BLaER1 (cell line): ENCODE measurements around the gene RASAL2.

Experiments used
- H3K27ac ChIP-seq: shearing (Covaris generic); formaldehyde crosslinking; 2 replicates; pipeline ENCODE4 v1.8.1; 2022
- H3K27me3 ChIP-seq: shearing (Covaris generic); formaldehyde crosslinking; 2 replicates; pipeline ENCODE4 v1.8.1; 2022
- H3K36me3 ChIP-seq: shearing (Covaris generic); formaldehyde crosslinking; 2 replicates; pipeline ENCODE4 v1.8.1; 2022
- H3K4me1 ChIP-seq: shearing (Covaris generic); formaldehyde crosslinking; 2 replicates; pipeline ENCODE4 v1.8.1; 2022
- H3K4me2 ChIP-seq: shearing (Covaris generic); formaldehyde crosslinking; 2 replicates; pipeline ENCODE4 v1.8.1; 2022
- H3K4me3 ChIP-seq: shearing (Covaris generic); formaldehyde crosslinking; 2 replicates; pipeline ENCODE4 v1.8.1; 2022
- H3K9ac ChIP-seq: shearing (Covaris generic); formaldehyde crosslinking; 2 replicates; pipeline ENCODE4 v1.8.1; 2022
- H3K9me3 ChIP-seq: shearing (Covaris generic); formaldehyde crosslinking; 2 replicates; pipeline ENCODE4 v1.8.1; 2022
- H4K20me1 ChIP-seq: shearing (Covaris generic); formaldehyde crosslinking; 2 replicates; pipeline ENCODE4 v1.8.1; 2022
- Cebpa-rat ChIP-seq: shearing (Covaris generic); IDR thresholded peaks from 2 replicates; pipeline ENCODE4 v1.8.1; 2022

RASAL2 gene

DNA sequence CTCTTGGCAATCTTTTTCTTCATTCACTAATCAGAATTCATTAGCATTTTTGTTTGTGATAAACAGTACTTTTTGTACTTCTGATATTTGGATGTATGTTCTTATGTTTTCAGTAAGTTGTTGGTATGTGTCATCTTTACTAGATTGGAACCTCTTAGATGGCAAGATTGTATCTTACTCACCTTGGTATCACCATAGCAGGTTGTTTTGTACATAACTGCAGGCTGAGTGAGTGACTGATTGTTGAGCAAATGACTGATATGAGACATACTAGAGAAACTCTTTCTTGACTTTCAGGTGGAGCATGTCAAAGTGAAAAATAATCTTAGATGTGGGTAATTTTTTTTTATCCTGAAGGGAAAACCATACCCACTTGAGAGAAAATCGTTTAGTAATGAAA is 229.2 kb downstream of the RASAL2 start:
- Histone ChIP-seq H3K36me3 (no peaks in the 10 kb centered on the region), H4K20me1 (no peaks in the 10 kb centered on the region), H3K4me1 (no peaks in the 10 kb centered on the region), H3K27me3 (no peaks in the 10 kb centered on the region), H3K4me2 (no peak overlapping the region), H3K9me3 (no peaks in the 10 kb centered on the region), H3K9ac (no peak overlapping the region), H3K27ac (no peak overlapping the region), H3K4me3 (no peak overlapping the region)
- no peak for TF ChIP-seq Cebpa-rat

DNA sequence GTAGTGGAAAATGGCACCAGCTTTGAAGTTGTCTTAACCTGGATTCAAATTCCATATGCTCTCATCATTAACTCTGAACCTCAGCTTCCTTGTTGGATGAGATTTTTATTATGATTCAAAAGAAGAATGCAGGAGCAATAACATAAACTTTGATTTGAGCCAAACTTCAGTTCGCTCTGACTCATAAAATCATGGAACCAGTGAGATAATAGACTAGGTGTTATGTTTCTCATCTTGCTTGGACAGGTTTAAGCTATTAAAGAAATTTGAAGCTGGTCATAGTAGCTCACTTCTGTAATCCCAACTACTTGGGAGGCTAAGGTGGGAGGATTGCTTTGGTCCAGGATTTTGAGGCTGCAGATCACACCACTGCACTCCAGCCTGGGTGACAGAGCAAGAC is 230.1 kb downstream of the RASAL2 start:
- Histone ChIP-seq H3K4me2 (no peak overlapping the region), H3K9ac (no peak overlapping the region), H3K4me1 (no peaks in the 10 kb centered on the region), H3K9me3 (no peaks in the 10 kb centered on the region), H4K20me1 (no peaks in the 10 kb centered on the region), H3K27me3 (no peaks in the 10 kb centered on the region), H3K36me3 (no peaks in the 10 kb centered on the region), H3K4me3 (no peak overlapping the region), H3K27ac (no peak overlapping the region)
- TF ChIP-seq Cebpa-rat: no peak

DNA sequence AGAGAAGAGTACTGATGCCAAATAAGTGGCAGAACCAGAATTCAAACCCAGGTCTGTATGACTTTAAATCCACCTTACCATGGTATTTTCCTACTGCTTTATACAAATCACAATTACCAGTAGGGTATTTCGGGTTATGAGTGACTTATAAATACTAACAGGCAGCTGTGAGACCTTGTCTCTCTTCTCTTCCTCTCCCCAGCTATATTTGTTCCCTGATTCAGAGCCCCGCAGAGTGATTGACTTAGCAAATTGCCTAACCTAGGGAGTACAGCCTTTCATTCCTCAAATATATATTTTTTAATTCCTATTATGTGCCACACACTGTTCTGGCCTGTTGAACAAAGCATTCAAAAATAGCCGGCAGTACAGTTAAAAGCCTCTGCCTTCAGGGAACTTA is 234.8 kb downstream of the RASAL2 start:
- no peaks in the 10 kb centered on the region for H3K9me3 ChIP-seq
- H3K4me3 ChIP-seq: no peak overlapping the region
- H3K27ac ChIP-seq: no peak overlapping the region
- no peaks in the 10 kb centered on the region for H3K36me3 ChIP-seq
- H4K20me1 ChIP-seq: no peaks in the 10 kb centered on the region
- no peak overlapping the region for H3K4me2 ChIP-seq
- no peaks in the 10 kb centered on the region for H3K4me1 ChIP-seq
- no peak for TF ChIP-seq Cebpa-rat
- H3K27me3 ChIP-seq: no peaks in the 10 kb centered on the region
- no peak overlapping the region for H3K9ac ChIP-seq

DNA sequence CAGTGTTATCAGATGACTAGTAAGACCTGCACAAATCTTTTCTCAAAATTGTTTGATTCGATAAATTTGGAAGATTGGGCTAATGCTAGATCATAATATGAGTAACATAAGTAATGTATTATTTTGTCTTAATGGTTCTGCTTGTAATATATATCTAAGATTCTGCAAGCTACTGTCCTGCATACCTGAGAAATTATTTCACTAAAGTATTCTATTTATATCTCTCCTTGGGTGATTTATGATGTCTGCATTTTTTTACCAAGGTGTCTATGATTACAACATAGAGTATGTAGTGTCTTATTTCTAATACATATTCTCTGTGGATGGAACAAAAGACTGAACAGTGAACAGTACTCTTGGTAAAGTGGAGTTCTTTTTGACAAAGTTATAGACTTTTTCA is 236.2 kb downstream of the RASAL2 start:
- no peak for TF ChIP-seq Cebpa-rat
- Histone ChIP-seq H3K9me3 (no peaks in the 10 kb centered on the region), H3K4me1 (no peaks in the 10 kb centered on the region), H3K4me3 (no peak overlapping the region), H3K36me3 (no peaks in the 10 kb centered on the region), H3K4me2 (no peak overlapping the region), H3K27ac (no peak overlapping the region), H3K9ac (no peak overlapping the region), H3K27me3 (no peaks in the 10 kb centered on the region), H4K20me1 (no peaks in the 10 kb centered on the region)

DNA sequence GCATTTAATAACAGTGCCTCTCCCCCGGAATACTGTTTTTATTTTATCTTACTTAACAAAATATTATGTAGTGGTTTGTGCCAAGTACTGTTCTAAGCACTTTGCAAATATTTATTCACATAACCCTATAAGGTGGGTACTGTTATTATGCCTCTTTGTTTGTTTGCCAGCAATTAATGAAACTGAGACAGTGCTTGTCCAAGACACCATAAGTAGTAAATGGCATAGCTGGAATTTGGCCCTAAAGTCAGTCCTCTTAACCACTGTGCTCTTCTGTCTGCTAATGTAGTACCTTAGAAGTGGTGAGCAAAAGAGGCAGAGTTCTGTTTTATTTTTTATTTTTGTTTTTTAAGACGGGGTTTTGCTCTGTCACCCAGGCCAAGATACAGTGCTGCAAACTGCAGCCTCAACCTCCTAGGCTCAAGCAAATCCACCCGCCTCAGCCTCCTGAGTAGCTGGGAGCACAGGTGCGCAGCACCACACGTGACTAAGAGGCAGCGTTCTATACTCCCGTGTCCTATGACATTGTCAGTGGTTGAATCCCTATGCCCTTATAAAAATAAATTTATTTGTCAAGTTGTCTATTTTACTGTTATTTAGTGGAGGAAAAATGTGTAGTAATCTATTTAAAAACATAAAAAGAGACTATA is 237.1 kb downstream of the RASAL2 start:
- Histone ChIP-seq H3K9me3 (no peaks in the 10 kb centered on the region), H3K9ac (no peak overlapping the region), H4K20me1 (no peaks in the 10 kb centered on the region), H3K36me3 (no peaks in the 10 kb centered on the region), H3K4me2 (no peak overlapping the region), H3K27me3 (no peaks in the 10 kb centered on the region), H3K4me1 (no peaks in the 10 kb centered on the region), H3K4me3 (no peak overlapping the region), H3K27ac (no peak overlapping the region)
- TF ChIP-seq Cebpa-rat: no peak

DNA sequence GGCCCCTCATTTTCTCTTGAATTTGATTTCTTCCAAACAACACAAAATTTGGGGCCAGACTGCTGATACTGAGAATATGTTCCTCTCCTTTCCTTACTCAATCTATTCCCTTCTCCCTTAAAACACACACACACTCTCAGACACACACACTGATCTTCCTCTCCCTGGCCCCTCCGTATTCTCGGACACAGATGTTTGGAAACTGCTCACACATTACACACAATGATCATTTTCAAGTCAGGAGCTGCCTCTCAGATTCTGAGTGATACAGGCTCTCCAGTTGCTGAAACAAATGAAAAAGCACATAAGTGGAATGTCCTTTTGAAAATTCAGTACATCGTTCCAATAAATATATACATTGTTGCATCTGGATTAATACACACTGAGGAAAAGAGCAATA is 241.5 kb downstream of the RASAL2 start:
- Histone ChIP-seq H3K4me3 (no peak overlapping the region), H4K20me1 (no peaks in the 10 kb centered on the region), H3K4me2 (no peak overlapping the region), H3K36me3 (no peaks in the 10 kb centered on the region), H3K4me1 (no peaks in the 10 kb centered on the region), H3K9ac (no peak overlapping the region), H3K9me3 (no peaks in the 10 kb centered on the region), H3K27ac (no peak overlapping the region), H3K27me3 (no peaks in the 10 kb centered on the region)
- TF ChIP-seq Cebpa-rat: no peak

DNA sequence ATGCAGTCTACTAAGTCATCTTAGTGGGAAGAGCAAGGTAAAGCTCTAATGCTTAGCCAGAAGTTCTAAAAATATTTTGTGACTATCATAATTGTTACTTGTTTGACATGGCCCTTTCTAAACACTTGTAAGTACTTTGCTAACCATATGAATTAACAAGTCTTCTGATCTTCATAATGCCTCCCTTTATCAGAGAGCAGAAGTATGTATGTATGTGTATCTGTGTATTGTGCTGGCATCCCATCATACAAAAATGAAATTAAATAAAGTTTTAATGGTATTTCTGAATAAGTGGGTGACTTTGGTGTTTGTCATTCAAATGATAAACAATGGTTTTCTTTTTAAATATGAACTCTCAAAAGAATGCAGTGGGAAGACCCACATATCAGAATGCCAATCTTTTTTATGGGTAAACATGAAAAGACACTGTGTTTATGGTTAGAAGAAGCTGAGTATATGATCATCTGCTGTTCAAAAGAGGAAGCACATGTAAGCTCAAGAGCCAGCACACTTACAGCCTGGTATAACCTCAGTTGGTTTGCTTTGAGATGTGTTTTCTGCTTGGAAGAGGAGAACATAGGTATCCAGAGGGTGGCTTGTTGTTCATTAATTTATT is 243.3 kb downstream of the RASAL2 start:
- H4K20me1 ChIP-seq: no peaks in the 10 kb centered on the region
- no peaks in the 10 kb centered on the region for H3K4me1 ChIP-seq
- no peaks in the 10 kb centered on the region for H3K36me3 ChIP-seq
- no peaks in the 10 kb centered on the region for H3K27me3 ChIP-seq
- no peak overlapping the region for H3K4me3 ChIP-seq
- H3K9me3 ChIP-seq: no peaks in the 10 kb centered on the region
- no peak overlapping the region for H3K9ac ChIP-seq
- no peak overlapping the region for H3K4me2 ChIP-seq
- TF ChIP-seq Cebpa-rat: no peak
- no peak overlapping the region for H3K27ac ChIP-seq

DNA sequence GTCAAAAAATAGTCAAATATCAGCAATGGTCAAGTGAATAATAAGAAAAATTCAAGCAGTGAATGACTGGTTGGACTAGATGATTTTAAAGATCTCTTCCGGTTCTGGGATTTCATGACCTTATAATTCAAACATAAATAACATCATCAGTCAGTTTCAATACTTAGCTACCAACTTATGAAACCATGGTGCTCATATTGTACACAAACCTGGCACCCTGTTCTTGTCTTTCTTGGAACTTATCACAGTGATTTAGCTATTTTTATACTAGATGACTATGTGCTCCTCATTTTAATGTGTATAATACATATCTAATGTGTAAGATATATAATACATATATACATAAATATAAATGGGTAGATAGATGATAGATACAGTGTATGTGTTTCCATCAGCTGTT is 245.9 kb downstream of the RASAL2 start:
- no peak overlapping the region for H3K4me2 ChIP-seq
- no peaks in the 10 kb centered on the region for H3K27me3 ChIP-seq
- H3K27ac ChIP-seq: no peak overlapping the region
- no peak for TF ChIP-seq Cebpa-rat
- H4K20me1 ChIP-seq: no peaks in the 10 kb centered on the region
- H3K36me3 ChIP-seq: no peaks in the 10 kb centered on the region
- H3K4me1 ChIP-seq: no peaks in the 10 kb centered on the region
- no peak overlapping the region for H3K9ac ChIP-seq
- H3K9me3 ChIP-seq: no peaks in the 10 kb centered on the region
- no peak overlapping the region for H3K4me3 ChIP-seq

DNA sequence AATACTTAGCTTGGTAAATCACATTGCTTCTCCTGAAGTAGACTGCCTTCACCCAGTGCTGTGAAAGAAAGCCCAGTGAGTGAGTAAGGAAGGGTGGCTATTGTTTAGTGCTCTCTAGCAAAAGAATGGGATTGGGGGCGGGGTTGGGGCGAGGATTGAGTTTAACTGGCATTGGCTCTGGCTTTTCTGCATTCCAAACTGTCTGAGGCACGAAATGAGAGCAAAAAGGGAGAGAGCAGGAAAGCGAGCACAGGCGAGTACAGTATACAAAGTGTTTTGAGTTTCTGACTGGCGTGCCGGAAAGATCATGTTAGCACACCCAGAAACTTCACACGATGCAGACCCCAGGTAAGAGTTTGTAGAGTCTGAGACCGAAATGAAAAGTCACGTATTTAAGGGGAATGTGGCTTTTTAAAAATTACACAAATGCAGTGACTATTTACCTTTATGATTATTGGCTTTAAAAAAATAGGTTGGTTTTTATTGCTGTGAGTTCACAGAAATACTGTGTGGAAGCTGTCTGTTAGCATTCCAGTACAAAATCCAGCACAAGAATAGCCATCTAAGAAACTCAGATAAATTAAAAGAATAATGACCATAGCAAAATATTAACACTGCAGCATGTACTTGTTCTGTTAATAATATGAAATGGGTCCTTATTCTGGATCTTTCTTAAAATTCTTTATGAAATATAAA is 247.5 kb downstream of the RASAL2 start:
- H3K9me3 ChIP-seq: no peaks in the 10 kb centered on the region
- no peaks in the 10 kb centered on the region for H3K27me3 ChIP-seq
- H4K20me1 ChIP-seq: no peaks in the 10 kb centered on the region
- H3K4me3 ChIP-seq: no peak overlapping the region
- H3K9ac ChIP-seq: no peak overlapping the region
- TF ChIP-seq Cebpa-rat: no peak
- H3K4me1 ChIP-seq: no peaks in the 10 kb centered on the region
- H3K36me3 ChIP-seq: no peaks in the 10 kb centered on the region
- H3K4me2 ChIP-seq: no peak overlapping the region
- no peak overlapping the region for H3K27ac ChIP-seq

DNA sequence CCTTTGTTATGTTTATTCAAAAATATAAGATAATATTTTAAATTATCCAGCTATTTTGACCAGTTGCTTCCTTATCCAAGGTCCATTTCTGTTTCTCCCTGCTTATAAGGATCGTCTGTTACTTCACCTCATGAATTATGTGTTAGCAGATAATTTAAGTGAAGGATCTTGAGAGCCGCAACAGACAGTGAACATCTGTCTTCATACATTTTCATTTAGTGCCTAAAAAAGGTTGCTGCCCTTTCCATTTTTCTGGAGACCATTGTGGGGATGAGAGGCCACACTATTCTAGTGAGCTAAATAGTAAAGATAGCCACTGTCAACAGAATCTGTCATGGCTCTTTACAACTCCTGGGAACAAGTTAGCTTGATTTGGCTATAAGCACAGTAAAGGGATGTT is 248.8 kb downstream of the RASAL2 start:
- no peak overlapping the region for H3K27ac ChIP-seq
- no peaks in the 10 kb centered on the region for H4K20me1 ChIP-seq
- no peak overlapping the region for H3K4me3 ChIP-seq
- no peaks in the 10 kb centered on the region for H3K9me3 ChIP-seq
- no peak overlapping the region for H3K9ac ChIP-seq
- no peaks in the 10 kb centered on the region for H3K27me3 ChIP-seq
- H3K36me3 ChIP-seq: no peaks in the 10 kb centered on the region
- no peaks in the 10 kb centered on the region for H3K4me1 ChIP-seq
- no peak for TF ChIP-seq Cebpa-rat
- no peak overlapping the region for H3K4me2 ChIP-seq
